Putamen (tissue), 1 donor: Measurements from ENCODE around the gene NUP93.
A peak's percentile ranks its signal among the peaks of the same experiment; 100 is the strongest.

Experiments used
- DNase-seq: peaks from one replicate; pipeline ENCODE4 v3.0.0-alpha.2; 2016; ENCODE audit warnings: low spot score

NUP93 gene

DNA sequence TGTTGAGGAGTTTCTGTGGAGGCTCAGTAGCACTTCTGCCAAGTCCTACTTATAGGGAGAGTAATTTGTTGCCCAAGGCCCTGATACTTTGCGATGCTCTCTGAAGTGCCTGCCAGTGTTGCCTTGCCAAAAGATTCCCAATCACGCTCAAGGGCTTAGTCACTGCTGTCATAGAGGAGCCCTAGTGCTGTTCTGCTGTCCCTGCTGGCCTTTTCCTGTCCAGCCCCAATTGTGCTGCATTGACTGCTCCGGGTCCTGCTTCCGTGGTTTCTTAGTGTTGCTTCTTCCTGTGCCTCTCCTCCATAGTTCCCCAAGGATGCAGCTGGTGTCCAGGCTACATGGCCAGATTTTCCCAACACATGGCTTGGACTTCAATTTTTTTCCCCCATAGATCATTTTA lies 13.9 kb downstream of the NUP93 start:
- DNase-seq, result no peak

DNA sequence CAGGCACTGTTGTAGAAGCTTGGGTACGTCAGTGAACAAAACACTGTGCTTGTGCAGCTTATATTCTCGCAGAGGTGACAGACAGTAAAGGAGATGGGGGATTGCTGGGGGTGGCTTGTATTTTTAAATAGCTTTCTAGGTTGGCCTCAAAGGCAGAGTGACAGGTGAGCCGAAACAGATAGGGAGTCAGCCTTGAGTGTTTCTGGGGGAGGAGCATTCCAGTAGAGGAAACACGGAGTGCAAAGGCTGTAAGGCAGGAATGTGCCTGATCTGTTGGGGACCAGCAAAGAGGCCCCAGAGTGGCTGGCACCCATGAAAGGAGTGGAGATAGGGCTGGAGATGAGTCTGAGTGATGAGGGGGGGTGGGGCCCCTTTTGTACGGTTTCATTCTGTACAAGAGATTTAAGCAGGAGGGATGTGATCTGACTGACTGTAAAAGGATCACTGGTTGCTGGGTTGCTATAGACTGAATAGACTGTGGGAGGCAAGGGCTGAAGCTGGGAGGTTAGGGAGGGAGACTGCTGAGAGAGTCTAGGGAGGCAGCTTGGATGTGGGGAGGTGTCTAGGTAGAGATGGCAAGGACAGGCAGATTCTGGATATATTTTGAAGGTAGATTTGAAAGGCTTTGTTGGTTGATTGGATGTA lies 15.2 kb downstream of the NUP93 start:
- peak; percentile 83 for DNase-seq

DNA sequence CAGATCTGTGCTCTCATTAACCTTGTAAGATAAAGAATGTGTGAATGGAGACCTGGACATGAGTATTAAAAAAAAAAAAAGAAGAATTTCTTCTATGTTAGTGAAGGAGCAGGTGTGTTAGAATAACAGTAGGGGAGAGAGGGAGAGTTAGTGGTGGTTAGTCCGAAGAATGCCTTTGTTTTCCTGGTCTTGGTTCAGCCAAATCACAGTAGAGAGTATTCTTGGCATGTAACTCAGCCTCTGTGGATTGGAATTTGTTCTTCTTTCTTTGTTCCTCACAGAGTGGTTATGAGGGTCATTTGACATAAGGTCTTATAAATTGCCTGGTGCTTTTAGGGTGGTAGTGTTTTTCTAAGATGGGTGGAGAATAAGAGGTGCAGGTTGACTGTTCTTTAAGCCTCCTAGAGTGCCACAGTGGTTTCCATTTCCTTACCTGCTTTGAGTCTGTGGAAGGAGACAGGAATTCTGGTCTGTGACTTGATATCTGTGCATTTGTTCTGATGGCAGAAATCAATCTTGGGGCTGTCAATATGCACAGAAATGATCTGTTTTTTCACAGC lies 17.6 kb downstream of the NUP93 start:
- no peak for DNase-seq

DNA sequence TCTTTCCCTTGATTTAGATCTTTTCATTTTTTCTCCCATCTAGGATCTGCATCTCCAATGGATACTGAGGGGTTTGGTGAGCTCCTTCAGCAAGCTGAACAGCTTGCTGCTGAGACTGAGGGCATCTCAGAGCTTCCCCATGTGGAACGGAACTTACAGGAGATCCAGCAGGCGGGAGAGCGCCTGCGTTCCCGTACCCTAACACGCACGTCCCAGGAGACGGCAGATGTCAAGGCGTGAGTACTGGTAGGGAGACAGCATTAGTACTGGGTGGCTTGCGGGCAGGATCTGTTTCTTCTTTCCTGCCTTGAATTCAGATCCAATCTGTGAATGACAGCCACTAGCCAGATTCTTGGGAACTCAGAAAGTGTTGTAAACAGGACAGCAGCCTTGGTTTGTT lies 18.3 kb downstream of the NUP93 start:
- DNase-seq, result no peak

DNA sequence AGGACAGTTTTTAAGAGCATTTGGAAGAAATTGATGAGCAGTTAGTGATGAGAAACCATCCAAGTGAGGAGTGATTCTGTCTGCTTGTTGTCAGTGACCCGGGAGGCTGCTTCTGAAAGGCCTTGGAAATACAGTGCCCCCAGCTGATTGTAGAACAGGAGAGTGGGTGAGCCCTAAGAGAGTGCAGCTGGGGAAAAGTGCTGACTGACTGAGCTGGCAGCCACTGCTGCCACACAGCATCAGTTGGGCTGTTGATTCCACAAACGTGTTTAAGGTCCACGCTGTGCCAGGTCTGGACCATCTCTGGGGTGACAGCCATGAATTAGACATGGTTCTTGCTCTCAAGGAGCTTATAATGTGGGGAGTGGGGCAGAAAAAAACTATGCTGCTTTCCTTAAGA lies 18.9 kb downstream of the NUP93 start:
- no peak for DNase-seq

DNA sequence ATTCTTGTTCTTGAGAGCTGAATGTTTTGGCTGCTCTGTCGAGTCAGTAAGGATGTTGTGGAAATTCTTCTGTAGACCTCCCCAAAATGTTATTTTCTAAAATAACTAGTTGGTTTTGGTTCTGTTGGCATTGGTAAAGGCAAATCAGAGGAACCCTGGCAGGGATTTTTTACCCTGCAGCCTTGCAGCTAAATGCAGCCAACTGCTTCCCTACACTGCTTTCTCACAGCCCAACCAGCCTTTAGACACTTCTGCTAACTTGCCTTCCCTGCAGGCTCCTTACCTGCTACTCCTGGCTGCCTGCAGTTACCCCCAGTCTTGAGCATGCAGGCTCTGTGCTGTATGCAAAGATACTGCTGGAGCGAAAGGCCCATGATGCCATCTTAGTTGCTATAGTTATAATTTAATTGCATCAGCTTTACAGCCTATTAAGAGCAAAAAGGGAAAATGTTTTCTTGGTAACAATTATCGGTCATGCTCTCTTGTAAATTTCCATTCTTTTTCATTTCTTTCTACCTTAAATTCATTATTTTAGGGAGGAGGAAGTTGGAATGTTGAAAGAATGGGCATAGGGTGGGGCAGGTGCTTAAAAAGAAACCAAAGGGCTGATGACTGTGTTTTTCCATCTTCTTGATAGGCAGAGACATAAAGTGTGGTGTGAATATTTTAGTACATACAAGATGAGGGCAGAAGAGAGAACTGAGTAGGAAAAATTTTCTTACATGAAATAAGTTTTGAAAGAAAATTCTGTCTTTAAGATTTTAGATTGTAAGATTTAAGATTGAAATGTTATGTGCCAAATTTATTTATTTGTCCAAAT lies 20.0 kb downstream of the NUP93 start:
- DNase-seq, result no peak

DNA sequence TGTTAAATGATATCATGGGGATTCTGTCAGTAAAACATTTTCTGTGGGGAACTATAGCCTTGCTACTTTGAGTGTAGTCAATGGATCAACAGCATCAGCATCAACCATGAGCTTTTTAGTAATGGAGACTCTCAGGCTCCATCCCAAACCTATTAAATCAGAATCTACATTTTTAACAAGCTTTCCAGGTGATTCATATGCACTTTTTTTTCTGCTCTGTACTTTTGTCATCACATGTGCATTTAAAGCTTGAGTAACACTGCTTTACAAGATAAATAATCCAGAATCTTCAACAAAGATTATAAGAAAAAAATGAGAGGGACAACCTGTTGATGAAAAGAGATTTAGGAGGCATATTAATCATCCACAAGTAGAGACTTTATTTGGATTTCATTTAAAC lies 23.5 kb downstream of the NUP93 start:
- DNase-seq, result no peak

DNA sequence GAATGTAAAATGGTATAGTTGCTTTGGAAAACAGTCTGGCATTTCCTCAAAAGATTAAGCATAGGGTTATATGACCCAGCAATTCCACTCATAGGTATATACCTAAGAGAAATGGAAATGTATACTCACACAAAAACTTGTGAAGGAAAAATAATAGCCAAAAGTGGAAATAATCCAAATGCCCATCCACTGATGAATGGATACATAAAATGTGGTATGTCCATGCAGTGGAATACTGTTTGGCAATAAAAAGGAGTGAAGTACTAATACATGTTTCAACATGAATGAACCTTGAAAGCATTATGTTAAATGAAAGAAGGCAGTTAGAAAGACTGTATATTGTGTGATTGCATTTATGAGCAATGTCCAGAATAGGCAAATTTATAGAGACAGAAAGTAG lies 25.1 kb downstream of the NUP93 start:
- no peak for DNase-seq

DNA sequence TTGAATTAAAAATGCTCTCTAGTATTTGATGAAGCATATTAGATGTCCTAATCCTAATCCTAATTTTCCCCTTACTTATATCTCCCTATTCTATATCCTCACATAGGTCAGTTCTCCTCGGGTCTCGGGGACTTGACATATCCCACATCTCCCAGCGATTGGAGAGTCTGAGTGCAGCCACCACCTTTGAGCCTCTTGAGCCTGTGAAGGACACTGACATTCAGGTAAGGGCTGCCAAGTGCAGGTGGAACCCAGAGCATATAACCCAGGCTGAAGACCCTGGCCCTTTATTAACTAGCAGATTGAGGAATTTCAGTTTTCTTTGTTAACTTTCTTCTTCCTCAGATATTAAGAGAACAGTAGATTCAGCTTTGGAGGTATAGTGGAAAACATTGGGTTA lies 28.5 kb downstream of the NUP93 start:
- DNase-seq, result no peak

DNA sequence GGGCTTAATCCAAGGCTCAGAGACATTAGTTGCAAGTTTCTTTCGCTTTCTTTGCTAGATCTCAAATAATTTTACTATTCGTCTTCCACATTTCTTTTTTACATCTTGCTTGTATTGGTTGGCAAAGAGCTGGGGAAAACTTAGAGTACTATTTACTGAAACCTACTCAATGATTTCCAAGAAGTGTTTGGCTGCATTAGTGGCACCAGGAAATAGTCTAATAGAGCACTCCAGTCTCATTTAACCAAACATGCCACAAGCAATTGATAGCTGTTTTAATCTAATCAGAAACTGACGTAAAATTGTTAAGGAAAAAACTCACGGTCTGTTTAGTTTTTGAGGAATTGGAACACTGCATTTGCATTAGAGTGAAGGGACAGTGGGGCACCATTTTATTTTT lies 29.0 kb downstream of the NUP93 start:
- no peak for DNase-seq

DNA sequence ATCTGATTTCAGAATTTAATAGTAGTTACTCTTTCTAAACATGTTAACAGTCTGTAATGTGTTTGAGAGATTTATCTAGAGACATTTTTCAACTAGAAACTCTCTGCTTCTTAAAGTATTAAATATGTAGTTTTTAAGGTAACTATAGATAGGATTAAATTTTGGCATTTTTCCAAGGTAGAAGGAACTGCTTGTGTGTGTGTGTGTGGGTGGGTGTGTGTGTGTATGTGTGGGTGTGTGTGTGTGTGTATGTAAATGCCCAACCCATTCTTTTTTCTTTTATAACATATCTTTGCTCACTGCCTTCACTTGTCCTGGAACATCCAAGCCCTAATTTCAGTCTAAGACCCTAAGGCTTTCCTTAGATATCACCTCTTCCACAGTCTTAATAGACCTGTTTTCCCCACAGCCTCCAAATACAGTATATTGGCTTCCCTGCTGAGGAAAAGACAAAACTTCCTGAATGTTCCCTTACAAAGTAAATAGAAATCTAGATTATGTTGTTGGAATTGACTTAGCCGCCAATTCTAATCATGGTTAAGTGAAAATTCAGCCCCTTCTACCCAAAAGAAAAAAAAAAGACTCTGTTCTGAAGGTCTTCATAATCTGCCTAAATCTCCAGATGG lies 33.5 kb downstream of the NUP93 start:
- DNase-seq, result no peak

DNA sequence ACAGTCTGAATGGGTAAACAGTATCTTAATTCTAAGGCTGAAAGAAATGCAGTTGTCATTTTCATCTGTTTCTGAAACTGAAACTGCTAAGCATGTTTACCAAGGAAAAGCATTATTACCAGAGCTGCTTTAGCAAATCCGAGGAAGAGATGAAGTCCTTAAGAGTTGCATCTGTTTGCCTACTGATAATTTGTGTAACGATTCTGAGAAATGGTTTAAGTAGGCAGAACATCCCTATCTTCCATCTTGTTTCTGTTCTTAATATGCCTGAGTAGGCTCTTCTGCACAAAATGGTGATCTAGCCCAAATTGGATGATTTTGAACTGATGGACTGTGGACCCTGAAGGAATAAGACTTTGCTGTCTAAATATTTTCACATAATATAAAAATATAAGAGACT lies 34.9 kb downstream of the NUP93 start:
- DNase-seq, result no peak

DNA sequence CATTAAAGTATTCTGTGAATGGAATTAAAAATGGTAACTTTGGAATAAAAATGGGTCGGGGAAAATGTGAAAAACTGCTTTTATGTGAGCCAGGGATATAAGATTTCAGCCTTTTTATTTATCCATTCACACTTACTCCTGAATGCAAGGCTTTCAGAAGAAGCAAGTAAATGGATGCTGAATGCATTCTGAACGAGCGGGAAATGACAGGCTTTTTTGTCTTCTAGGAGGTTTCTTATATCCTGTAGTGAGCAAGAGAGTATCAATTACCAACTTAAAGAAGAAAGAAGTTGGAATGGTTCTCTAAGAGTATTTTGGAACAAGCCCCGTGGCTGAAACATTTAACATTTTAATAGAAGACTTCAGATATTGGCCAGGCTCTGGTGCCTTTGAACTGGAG lies 36.0 kb downstream of the NUP93 start:
- no peak for DNase-seq

DNA sequence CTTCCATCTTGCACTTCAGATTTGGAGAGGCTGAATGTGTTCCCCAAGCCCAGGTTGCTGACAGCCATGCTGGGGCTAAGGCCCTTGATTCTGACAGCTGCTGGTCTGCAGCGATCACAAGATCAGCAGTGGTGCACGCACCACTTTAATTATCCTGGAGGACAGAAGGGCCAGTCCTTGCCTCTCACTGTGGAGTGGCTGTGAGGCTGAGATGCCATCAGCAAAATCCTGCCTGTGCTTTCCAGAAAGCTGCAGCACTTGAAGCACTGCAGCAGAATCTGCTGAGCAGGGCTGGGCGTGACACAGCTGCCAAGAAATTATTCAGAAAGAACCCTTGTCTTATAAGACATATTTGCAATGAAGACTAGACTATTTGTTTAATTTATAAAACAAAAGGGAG lies 37.1 kb downstream of the NUP93 start:
- no peak for DNase-seq

DNA sequence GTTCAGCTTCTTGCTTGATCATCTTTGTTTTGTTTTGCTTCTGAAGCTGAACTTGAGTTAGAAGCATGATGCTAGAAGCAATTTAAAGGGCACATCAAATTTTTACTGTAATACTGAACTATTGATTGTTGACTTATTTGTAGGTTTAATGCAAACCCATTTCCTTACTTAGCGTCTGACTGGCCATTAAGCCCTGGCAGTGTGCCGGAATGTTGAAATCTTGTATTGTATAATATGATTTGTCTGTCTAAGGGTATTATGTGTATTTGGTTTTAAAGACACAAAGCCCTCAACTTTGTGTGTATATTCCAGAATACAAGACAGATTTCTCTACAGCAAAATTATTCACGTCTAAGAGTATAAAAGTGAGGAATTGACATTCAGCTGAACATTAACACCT lies 39.7 kb downstream of the NUP93 start:
- DNase-seq, result no peak

DNA sequence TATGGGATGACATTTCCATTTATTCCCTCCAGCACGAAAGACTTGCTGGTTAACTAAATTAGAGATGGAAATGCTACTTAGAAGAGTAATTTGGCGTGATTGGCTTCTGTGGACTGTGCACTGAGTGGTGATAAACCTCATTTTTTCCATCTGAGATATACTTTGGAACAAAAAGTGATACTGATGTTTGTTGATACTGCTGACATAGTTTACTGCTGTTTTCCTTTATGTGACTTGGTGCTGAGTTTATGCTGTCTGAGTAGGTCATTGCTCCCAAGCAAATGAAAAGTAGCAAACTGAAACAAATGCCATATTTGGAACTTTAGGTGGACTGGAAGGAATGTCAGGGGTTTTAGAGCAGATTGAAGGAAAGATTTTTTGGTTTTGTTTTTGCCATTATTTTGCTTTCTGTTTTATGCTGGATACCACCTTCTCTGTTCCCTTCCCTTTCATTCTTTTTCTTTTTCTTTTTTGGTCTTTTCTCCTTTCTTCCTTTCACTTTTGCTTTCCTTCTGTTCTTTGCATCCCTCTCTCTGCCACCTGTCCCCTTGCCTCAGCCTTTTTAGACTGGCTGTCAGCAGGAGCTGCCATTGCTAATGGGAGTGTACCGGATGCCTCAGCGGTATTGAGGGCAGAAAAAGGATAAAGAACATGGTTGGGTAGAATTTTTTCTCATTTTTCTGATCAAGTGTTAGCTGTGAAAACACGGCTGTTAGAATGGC lies 41.8 kb downstream of the NUP93 start:
- DNase-seq, result no peak

DNA sequence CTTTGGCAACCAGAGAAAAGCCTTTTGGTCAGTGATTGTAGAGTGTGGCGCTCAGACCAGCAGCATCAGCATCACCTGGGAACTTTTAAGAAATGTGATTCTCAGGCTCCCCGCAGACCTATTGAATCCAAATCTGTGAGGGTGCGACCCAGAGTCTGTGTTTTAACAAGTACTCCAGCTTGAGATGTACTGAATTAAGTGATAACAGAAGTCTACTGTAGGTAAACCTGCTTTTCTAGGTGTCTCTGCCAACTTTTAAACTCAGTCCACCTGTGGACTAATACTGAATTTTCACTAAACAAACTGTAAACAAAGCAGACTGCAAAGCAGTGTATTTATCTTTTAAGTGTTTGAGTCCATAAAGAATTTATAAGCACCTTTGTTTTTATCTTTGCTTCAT lies 43.6 kb downstream of the NUP93 start:
- DNase-seq, result no peak

DNA sequence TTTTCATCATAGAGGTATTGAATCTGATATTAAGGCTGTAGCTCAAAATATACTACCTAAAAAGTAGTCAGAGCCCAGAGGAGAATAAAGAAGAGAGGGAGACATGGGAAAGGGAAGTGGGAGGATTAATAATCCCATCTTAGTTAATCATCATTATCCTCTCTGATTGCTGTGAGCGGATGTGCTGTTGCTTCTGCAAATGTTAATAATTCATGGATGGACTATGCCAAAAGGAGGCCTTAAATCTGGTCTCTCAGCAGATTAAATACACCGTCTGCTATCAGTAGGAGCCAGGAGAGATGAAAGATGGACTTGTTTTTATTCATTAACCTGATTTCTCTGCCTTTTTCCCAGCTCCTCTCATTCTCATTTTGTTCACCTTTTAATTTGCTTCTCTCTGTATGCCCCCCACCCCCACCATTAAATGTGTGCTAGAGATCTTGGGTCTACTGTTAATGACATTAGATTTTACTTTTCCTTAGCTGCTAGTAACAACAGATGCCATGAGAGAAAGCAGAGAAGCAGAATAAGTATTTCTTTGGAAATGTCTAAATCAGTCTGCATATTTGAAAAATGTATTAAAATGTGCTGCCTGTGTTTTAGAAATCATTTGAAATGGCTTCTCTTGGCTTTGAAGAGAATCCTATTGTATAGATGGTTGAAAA lies 44.2 kb downstream of the NUP93 start:
- DNase-seq, result no peak

DNA sequence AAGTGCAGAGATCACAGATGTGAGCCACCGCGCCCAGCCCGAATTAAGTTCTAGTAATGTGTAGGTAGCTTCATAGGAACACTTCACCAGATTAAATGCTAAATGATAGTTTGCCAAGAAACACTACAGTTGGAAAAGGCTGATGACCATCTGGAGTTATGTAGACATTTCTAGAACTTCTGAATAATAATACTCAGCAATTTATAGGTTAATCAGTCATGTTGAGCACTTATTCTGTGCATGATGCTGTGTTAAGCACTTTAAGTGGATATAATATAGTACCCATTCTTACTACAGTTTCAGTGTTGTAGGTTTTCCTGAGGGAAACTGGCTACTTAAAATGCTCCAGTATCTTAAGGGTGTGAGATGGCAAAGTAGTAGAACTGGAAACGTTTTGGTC lies 45.2 kb downstream of the NUP93 start:
- DNase-seq, result no peak

DNA sequence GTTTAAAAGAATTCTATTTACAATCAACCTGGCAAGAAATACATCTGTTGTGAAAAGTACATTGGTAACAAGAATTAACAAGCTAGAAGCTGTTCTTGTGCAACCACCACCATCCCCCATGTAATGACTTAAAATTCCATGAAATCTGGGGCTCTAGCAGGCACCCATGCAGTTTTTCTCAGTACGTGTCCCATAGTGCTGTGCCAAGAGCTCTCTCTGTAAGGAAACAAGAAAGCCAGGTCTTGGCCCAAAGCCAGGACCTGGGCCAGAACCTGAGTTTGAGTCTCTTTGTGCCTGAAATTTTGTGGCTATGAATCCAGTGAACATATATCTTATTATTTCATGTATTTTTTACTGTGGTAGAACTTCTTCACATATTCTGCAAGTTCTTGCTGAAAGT lies 46.6 kb downstream of the NUP93 start:
- no peak for DNase-seq

DNA sequence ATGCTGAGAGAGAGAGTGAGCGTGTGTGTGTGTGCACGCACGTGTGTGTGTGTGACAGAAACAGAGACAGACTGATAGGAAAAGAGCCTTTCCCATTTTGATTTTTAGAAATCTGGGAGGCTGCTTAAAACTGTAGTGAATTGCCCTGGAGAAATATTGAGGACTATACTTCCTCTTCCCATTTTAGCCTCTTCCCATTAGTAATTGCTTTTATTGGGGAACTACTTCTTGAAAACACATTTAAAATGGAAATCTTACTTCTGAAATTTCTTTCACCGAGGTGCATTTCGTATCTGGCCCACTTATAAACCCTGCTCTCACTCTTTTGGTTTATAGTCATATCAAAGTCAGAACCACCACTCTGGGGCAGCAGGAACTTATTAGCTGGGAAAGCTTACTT lies 47.1 kb downstream of the NUP93 start:
- DNase-seq, result no peak

DNA sequence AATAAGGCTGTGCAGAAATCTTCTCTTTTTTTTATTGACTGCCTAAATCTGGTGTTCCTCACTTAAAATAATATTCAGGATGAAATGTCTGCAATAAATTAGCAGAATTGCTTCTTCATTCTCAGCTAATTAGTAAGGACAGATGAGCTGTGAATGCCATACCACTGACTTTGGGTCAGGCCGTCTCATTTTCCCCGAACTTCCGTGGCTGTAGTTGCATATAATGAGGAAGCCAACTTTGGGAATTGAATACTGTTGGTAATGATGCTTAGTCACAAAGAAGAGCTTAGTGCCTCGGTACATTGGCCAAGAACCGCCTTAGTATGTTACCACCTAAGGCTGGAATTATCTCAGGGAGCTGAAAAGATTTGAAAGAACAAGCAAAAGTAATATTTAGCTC lies 47.6 kb downstream of the NUP93 start:
- DNase-seq, result no peak
